Measurements from ENCODE around the gene DAAM1.

DAAM1 gene

GRCh38 chr14:59363531-59364226 lies 175.2 kb downstream of the DAAM1 start:
- DNase-seq (ENCODE audit: low read depth): no peak

GRCh38 chr14:59370158-59370742 lies 181.8 kb downstream of the DAAM1 start:
- no peak for DNase-seq (ENCODE audit: low read depth)

DNA sequence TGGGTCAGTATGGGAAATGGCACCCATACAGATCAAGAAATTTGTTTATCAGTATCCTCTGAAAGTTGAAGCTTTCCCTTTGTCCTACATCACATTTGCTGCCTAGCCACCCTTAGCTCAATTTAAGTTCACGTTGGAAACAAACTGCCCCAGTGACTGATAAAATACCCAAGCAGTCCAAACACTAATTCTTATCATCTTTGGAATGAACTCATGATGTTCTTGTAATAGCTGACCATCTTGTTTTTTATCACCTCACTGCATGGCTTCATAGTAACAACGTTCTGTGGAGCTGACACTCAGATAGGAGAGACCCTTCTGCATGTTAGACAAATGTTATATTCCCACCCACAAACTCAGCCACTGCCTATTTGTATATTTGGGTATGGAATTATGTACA lies 183.3 kb downstream of the DAAM1 start:
- no peak for DNase-seq (ENCODE audit: low read depth)

- no peak for DNase-seq (ENCODE audit: low read depth)
Measured at GRCh38 chr14:59374048-59374447, 185.6 kb downstream of the DAAM1 start.

DNA sequence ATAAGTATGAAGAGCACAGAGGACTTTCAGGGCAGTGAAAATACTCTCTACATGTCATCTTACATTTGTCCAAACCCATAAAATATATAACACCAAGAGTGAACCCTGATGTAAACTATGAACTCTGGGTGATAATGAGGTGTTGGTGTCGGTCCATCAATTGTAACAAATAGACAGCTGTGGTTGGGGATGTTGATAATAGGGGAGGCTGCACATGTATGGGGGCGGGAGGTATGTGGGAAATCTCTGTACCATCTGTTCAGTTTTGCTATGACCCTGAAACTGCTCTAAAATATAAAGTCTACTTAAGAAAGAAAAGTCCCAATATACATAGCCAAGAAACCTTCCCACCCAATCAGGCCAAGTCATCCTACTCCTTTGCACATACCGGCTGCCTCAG lies 188.2 kb downstream of the DAAM1 start:
- DNase-seq (ENCODE audit: low read depth): no peak

- DNase-seq (ENCODE audit: low read depth): no peak
Measured at GRCh38 chr14:59377491-59377890, 189.0 kb downstream of the DAAM1 start.

GRCh38 chr14:59377991-59378601 lies 189.6 kb downstream of the DAAM1 start:
- no peak for DNase-seq (ENCODE audit: low read depth)

DNA sequence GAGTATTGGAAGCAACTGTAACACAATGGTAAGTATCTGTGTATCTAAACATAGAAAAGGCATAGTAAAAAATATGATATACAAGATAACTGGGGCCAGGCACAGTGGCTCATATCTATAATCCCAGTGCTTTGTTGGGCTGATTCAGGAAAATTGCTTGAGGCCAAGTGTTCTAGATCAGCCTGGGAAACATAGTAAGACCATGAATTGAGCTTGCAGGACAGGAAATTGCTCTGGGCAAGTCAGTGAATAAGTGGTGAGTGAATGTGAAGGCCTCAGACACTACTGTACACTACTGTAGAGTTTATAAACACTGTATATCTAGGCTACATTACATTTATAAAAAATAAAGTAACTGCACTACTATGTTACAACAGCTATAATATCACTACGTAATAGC lies 201.5 kb downstream of the DAAM1 start:
- DNase-seq (ENCODE audit: low read depth): no peak

GRCh38 chr14:59391388-59391787 lies 202.9 kb downstream of the DAAM1 start:
- no peak for DNase-seq (ENCODE audit: low read depth)

DNA sequence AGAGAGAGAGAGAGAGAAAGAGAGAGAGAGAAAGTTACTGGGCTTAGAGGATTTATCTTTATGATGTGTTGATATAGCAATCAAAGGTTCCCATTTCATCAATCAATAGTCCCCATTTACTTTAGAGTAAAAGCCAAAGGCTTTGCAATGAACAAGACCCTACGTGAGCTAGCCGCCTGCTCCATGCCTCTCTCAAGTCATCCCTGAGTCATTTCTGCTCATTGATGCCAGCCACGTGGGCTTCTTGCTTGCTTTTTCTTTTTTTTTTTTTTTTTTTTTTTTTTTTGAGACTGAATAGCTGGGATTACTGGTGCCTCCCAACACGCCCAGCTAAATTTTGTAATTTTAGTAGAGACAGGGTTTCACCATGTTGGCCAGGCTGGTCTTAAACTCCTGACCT lies 205.8 kb downstream of the DAAM1 start:
- DNase-seq (ENCODE audit: low read depth): no peak

DNA sequence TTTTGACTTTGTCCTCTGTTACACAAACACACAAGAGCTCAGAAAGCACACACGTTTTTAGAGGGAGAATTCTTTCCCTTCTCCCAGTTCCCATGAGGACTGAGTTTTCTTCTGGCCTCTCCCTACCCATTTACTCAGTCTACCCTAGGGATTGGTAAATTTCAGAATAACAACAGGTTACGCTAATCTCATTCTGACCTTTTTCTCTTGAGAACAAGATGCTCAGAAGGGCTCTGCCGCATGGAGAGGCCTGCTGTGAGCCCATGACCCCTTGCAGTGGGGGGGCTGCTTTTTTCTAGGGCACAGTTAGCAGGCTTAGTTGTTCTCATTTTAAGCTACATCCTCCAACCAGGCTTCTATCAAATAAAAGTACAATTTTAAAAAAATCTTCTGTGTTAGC lies 207.2 kb downstream of the DAAM1 start:
- DNase-seq (ENCODE audit: low read depth): no peak

- no peak for DNase-seq (ENCODE audit: low read depth)
Measured at GRCh38 chr14:59398841-59399240, 210.4 kb downstream of the DAAM1 start.

DNA sequence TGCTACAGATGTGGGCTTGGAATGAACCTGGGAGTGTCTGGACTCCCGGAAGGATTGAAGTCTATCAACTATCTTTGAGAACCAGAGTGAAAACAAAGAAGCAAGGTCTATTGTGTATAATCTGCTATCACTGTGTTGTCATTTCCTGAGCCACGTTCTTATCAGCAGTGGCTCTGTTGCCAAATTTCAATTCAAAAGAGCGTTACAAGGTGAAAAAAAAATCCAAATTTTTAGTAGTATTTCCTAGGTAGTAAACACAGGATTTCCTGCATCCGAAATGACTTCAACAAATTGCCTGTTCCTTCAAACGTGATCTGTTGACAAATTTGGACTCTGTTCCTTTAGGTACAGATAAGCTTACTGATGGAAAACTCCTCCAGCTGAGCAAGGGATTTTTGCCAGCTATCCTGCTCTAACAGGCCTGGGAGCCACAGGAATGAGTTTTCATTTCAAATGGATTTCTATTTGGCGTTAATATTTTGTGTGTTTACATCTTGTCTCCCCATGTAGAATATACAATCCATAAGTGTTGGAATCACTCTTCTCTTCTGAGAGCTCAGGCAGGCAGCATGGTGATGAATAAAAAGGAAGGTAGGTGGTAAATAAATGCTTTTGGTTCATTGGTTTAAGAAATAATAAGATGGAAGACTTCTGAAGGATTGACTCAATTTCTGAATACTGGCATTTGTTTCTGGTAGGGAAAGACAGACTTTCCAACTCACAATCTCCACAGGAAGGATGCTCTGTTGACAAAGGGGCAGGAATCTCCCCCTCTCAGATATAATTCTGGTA lies 218.2 kb downstream of the DAAM1 start:
- DNase-seq (ENCODE audit: low read depth): no peak

DNA sequence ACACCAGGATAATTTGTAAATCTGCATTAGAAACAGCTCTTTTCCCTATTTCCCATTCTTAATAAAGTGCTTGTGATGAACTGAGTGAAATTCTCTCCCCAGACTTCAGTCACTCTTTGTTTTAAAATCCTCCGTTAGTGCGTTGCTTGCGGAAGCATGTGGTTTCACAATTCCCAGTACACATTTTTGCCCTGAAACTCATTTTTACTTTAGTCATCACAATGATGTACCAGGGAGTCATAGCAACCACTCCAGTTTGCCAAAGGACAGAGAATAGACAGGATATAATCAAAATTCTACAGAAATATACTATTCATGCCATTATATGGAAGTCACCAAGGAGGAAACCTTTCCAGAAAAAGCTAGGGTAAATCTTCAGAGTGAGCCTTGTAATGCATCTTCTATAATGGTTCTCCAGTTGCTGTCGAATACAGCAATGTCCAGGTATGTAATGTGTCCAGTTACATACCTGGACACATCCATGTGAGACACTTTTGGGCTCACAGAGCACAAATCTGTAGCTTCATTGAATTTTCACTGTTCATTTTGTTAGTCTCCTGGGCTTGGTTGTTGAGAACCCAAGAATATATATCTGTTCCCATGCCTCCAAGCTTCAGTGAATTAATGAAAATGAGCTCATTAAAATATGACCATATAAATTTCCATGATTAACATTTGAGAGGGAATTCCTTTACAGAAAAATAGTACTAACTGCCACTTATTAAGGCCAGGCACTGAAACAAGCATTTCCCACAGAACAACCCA lies 219.0 kb downstream of the DAAM1 start:
- peak; percentile 86 for DNase-seq (ENCODE audit: low read depth)

DNA sequence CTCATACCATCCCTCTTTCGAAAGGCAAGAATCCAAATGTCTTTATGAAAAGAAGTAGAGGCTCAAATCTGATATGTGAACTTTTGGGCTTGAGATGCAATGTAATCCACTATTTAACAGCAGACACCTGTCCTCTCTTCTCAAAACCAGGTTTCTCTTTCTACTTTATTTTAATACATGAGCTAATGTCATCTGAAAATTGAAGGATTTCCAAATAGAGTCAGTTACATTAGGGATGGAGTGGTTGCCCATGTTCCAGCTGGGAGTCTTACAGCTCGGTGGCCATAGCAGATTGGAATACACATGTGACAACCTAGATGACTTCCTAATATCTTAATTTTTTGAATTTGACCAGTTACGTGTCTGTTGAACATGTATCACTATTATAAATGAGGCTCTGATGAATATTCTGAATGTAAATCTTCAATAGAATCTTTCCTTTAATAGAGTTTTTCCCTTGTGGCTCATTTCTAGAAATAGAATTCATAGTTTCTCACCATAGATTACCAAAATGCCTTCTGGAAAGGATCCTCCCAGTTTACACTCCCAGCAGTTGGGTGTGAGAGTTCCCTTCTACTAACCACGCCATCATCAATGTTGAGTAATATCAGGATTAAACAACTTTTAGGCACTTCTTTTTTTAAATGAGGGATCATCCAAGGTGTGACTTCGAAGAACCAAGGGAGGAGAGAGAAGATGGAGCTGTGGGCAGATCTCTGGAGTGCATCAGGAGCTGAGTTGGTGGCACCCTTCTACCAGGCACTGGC lies 227.6 kb downstream of the DAAM1 start:
- no peak for DNase-seq (ENCODE audit: low read depth)

DNA sequence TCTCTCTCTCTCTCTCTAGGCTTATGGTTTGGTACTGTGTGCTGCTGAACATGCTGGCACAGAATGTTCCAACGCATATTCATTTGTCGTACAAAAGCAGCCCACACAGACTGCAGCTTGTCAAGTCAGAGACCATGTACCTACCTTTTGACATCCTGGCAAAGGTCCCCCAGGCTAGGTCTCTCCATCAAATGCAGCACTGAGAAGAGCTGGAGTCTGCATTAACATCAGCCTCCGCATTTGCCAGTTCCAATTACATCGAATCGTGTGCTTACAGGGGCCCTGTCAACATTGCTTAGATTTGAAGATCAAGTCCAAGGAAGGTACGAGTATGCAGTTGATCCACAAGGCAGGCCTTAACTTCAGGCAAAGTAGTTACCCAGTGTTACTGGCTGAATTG lies 228.8 kb downstream of the DAAM1 start:
- DNase-seq (ENCODE audit: low read depth): no peak

- DNase-seq (ENCODE audit: low read depth): no peak
Measured at GRCh38 chr14:59419303-59419702, 230.8 kb downstream of the DAAM1 start.

Measured in non-pigmented ciliary epithelial cell (primary cell).